Posterior vena cava (tissue), 2 donors: ENCODE data around the gene CELSR1. TPM values are rescaled to one million over a fixed set of nuclear protein-coding genes. Genes with fewer than 3 reads are reported as not detected.

Experiments used
- DNase-seq: peaks from one replicate; pipeline ENCODE4 v3.0.0-alpha.2; 2020; ENCODE audit warnings: low spot score
- intact Hi-C, 2 donors: fragments of 100-400 bp; cut with DNase I; formaldehyde crosslinking; loops; one replicate each; pipeline versions ENCODE4 v1.14.1 to v1.14.2; 2022 to 2023
- total RNA-seq, 2 donors: library from RNA; stranded (reverse); fragmentation: NEBNext Ultra II Directional; extraction: Animal tissue kit (Norgen Biotek cat#: 25700); gene quantifications; one replicate each; pipeline ENCODE4 v1.2.1, GENCODE V29; 2021
- donor health status: DM: yes; HTN: yes; CAD: no.
- donor health status: DM: yes; HTN: yes; CAD: no.

CELSR1 gene
- total RNA-seq, 2 donors from 2014 or later, result 2.6 to 2.8 TPM

- intact Hi-C loops, result loop anchor here in 1 of 2 donors (5.0 kb wide), 1 partner anchor 166 kb away; no protein-coding TSS in a partner anchor
- DNase-seq, result no peak
These were observed 760 bp upstream of the CELSR1 start for GRCh38 chr22:46537946-46538813.

DNA sequence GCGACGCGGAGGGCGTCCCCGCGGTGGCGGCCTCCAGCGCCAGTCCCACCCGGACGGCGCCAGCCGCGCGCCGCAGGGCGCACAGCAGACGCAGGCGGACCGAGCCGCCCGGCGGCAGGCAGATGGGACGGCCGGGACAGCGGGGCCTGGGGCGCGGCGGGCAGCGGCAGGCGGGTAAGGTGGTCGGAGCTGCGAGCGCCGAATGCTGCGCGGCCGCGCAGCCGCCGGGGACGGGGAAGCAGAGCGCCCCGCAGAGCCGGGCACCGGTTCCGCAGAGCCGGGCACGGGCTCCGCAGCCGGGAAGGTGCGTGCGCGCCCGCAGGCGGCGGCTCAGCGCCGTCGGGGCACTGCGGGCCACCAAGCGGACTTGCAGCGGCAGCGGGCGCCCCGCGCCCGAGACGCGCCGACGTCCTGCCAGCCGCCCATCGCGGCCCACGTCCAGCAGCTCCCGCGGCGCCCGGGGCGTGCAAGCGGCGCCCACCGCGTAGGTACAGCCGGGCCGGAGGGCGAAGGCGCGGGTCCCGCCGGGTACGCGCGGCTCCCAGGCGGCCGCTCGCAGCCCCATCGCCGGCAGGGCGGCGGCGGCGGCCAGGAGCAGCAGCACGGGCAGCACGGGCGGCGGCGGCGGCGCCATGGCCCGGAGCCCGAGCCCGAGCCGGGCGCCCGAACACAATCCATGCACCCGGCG lies 739 bp downstream of the CELSR1 start:
- DNase-seq, result no peak
- intact Hi-C loops, result loop anchor here in 1 of 2 donors (5.0 kb wide), 1 partner anchor 164 kb away; no protein-coding TSS in a partner anchor

DNA sequence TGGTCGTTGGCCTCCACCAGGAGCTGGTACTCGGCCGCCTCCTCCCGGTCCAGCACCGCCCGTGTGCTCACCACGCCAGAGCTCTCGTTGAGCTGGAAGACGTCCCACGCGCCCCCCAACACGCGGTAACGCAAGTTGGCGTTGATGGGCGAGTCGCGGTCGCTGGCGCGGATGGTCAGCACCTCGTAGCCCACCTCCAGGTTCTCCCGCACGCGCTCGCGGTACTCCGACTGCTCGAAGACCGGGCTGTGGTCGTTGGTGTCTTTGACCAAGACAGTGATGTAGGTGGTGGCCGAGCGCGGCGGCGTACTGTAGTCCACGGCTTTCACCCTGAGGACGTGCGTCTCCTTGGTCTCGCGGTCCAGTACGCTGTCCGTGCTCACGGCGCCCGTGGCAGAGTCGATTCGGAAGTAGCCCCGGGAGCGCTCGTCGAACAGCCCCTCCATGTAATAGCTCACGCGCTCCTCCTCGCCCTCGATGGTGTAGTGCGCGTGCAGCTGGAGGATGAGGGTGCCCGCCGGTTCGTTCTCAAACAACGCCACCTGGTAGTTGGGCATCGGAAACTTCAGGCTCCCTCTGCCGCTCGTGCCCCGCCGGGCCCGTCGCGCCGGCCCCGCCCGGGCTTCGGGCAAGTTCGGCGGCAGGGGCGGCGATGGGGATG lies 1.4 kb downstream of the CELSR1 start:
- intact Hi-C loops, result loop anchor here in 1 of 2 donors (5.0 kb wide), 1 partner anchor 164 kb away; no protein-coding TSS in a partner anchor
- no peak for DNase-seq

DNA sequence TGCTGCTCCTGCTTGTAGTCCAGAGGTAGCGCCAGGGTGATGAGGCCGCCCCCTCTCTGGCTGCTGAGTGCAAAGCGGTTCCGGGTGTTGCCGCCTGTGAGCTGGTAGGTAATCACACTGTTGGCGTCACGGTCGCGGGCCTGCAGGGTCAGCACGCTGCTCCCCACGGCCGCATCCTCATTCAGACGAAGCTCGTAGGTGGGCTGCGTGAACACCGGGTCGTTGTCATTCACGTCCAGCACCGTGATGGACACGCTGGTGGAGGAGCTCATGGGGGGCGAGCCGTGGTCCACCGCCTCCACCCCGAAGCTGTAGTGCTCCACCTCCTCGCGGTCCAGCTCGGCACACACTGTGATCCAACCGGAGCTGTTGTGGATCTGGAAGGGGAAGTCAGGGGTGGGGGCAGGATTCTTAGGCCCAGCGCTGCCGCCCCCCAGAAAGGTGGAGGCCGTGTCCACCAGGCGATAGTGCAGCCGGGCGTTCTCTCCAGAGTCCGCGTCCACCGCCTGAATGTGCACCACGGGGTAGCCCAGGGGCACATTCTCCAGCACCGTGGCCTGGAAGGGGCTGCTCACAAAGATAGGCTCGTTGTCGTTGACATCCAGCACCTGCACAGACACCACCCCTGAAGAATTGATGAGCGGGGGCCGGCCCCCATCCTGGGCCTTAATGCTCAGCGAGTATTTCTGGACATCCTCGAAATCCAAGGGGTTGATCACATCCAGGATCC lies 2.4 kb downstream of the CELSR1 start:
- intact Hi-C loops, result loop anchor here in 1 of 2 donors (5.0 kb wide), 1 partner anchor 163 kb away; no protein-coding TSS in a partner anchor
- no peak for DNase-seq

GRCh38 chr22:46534177-46534776 lies 3.1 kb downstream of the CELSR1 start:
- intact Hi-C loops, result no loop called here
- no peak for DNase-seq

DNA sequence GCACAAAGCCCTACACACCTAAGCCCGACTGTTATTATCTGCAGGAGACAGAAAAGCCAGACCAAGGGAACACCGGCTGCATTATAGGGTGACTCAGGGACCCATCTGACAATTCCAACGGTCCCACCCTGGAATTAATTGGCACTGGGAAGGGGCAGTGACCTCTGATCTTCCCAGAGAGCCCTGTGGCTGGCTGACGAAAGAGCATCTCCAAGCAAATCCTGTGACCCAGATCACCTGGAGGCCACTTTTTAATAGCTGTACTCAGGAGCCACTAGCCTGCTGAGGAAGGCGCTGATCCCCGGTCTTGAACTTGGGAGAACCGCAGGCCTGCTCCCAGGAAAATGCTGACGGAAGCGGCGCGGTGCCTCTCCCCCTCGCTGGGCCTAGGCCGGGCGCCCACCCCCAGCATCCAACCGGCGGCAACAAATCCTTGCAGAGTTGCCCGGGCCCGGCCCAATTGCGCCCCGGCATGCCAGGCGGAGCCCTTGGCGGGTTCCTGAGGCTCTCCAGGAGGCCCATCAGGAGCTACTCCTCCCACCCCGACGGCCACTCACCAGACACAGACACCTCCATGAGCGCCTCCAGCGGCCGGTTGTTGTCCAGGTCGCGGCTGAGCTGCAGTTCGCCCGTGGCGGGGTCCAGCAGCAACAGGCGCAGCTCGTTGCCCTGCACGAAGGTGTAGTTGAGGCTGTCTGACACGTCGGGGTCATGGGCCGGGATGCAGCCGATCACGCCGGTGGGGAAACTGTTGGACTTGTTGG lies 4.2 kb downstream of the CELSR1 start:
- intact Hi-C loops, result no loop called here
- DNase-seq, result no peak

GRCh38 chr22:46532416-46532815 lies 5.0 kb downstream of the CELSR1 start:
- intact Hi-C loops, result no loop called here

GRCh38 chr22:46531581-46532175 lies 5.7 kb downstream of the CELSR1 start:
- no peak for DNase-seq
- intact Hi-C loops, result no loop called here

More at GRCh38 chr22:46532416-46532815, 5.0 kb downstream of the CELSR1 start:
- DNase-seq, result no peak

DNA sequence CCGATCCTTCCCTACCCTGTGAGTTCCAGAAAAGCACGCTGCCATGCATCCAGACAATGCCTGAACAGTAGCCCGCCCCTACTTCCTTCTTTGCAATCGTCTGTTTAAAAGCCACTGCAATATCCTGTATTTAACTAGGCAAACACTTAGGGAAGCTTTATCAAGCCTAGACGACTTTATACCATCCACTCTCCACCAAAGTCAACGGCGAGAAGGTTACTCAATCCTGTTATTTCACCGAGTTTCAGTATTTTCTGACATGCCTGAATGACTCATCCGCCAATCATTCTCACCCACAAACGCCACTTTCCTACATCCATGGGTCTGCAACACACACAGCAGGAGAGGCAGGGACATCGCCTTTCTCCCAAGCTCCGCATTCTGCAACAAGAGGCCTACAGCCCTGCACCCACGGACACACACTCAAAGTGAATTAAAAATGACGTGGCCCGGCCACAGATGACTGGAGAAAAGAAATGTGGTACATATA lies 9.3 kb downstream of the CELSR1 start:
- DNase-seq, result no peak
- intact Hi-C loops, result no loop called here

- DNase-seq, result no peak
- intact Hi-C loops, result no loop called here
These were observed 11.1 kb downstream of the CELSR1 start for GRCh38 chr22:46526244-46526839.

- intact Hi-C loops, result no loop called here
These were observed 11.8 kb downstream of the CELSR1 start for GRCh38 chr22:46525389-46526243.

DNA sequence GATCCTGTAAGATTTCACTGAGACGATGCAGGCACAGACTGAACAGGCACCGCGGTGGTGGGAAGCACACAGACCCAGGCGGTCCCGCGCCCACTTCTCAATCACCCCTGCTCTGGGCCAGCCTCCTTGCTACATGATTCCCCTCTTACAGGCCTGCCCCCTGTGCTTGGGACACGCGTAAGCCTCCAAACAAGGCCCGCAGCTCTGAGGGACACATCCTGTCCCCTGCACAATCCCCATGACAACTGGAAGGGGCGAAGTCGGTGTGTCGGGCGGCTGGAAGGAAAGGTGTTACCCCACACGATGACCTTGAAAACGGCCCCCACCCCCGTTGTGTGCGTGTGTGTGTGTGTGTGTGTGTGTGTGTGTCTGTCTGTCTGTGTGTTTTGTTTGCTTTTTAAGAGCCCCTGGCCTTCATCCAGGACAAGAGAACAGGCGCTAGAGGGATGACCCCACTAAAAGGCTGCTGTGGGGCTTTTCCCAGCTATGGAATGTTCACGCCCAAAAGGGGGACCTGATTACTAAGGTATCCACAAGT lies 13.1 kb downstream of the CELSR1 start:
- intact Hi-C loops, result no loop called here
- DNase-seq, result no peak

More at GRCh38 chr22:46525389-46526243, 11.8 kb downstream of the CELSR1 start:
- DNase-seq, result no peak

DNA sequence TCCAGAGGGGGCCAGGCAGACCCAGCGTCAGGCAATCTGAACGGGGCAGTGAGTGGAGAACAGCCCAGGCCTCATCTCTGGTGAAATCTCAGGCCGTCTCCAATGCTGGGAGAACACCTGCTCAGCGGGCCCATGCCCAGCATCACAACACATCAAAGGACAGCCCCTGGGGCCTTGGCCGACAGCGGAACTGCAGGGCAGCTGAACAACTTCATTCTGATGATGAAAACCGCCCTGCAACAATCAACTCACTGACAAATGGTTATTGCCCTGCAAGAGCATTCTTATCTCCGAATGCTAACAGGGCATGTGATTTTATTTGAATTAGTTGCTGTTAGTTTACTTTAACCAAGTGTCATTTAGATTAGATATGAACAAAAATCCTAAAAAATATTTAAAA lies 14.6 kb downstream of the CELSR1 start:
- no peak for DNase-seq
- intact Hi-C loops, result no loop called here

GRCh38 chr22:46521994-46522393 lies 15.4 kb downstream of the CELSR1 start:
- DNase-seq, result no peak
- intact Hi-C loops, result no loop called here

GRCh38 chr22:46520880-46521279 lies 16.5 kb downstream of the CELSR1 start:
- intact Hi-C loops, result no loop called here
- DNase-seq, result no peak

DNA sequence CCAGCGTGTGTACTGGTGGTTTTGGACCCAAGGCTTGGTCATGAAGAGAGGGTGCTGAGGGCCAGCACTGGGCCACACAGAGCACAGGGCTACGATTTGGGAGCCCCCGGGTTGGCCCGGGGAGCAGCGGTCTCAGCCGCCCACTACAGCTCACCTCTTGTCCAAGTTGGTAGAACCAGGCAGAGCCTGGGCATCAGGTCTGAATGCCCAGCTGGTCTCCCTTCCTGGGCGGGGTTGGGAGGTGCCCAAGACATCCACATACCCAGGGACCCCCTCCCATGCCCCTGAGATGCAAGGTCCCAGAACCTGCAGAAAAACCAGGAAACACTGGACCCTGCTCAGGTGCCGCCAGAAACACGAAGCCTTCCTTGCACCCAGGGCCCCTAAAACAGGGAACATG lies 18.0 kb downstream of the CELSR1 start:
- no peak for DNase-seq
- intact Hi-C loops, result no loop called here
